SK-N-MC (cell line): ENCODE results near the gene ORM1.

Source experiments
- DNase-seq: peaks from one replicate; pipeline ENCODE4 v3.0.0-alpha.2; 2011; ENCODE audit warnings: low read depth, low spot score
- H3K27ac ChIP-seq: fragments of 200-600 bp; sonication (generic); 2 replicates; pipeline ENCODE4 v1.5.1; 2016; ENCODE audit warnings: mixed run types
- H3K36me3 ChIP-seq: fragments of 200-600 bp; sonication (generic); 2 replicates; pipeline ENCODE4 v1.6.1; 2017; ENCODE audit warnings: antibody characterized with exemption, low read length, mixed read lengths; ENCODE audit not compliant: insufficient read depth
- H3K4me3 ChIP-seq: fragments of 200-600 bp; sonication (generic); 2 replicates; pipeline ENCODE4 v1.5.1; 2016
- H3K9ac ChIP-seq: fragments of 200-600 bp; sonication (generic); 2 replicates; pipeline ENCODE4 v1.8.0; 2017; ENCODE audit warnings: mixed run types, mixed read lengths; ENCODE audit not compliant: insufficient read length
- H3K9me3 ChIP-seq: fragments of 200-600 bp; sonication (generic); 2 replicates; pipeline ENCODE4 v1.6.1; 2017; ENCODE audit warnings: low read depth, mild to moderate bottlenecking, antibody characterized with exemption, low read length, moderate library complexity, mixed read lengths
- EZH2 ChIP-seq: fragments of 200-600 bp; sonication (generic); IDR thresholded peaks from one replicate; pipeline ENCODE4 v1.6.1; 2017; ENCODE audit warnings: antibody characterized with exemption
- FOXP2 ChIP-seq: optimal IDR thresholded peaks from 2 replicates; pipeline ENCODE3; 2011; ENCODE audit warnings: mild to moderate bottlenecking, moderate library complexity; ENCODE audit not compliant: insufficient read depth; ENCODE audit errors: extremely low read length, control extremely low read depth
- POLR2AphosphoS5 ChIP-seq: IDR thresholded peaks from 2 replicates; pipeline ENCODE4 v1.6.1; 2012; ENCODE audit warnings: mild to moderate bottlenecking, low read depth, low read length, borderline replicate concordance

Gene ORM1

DNA sequence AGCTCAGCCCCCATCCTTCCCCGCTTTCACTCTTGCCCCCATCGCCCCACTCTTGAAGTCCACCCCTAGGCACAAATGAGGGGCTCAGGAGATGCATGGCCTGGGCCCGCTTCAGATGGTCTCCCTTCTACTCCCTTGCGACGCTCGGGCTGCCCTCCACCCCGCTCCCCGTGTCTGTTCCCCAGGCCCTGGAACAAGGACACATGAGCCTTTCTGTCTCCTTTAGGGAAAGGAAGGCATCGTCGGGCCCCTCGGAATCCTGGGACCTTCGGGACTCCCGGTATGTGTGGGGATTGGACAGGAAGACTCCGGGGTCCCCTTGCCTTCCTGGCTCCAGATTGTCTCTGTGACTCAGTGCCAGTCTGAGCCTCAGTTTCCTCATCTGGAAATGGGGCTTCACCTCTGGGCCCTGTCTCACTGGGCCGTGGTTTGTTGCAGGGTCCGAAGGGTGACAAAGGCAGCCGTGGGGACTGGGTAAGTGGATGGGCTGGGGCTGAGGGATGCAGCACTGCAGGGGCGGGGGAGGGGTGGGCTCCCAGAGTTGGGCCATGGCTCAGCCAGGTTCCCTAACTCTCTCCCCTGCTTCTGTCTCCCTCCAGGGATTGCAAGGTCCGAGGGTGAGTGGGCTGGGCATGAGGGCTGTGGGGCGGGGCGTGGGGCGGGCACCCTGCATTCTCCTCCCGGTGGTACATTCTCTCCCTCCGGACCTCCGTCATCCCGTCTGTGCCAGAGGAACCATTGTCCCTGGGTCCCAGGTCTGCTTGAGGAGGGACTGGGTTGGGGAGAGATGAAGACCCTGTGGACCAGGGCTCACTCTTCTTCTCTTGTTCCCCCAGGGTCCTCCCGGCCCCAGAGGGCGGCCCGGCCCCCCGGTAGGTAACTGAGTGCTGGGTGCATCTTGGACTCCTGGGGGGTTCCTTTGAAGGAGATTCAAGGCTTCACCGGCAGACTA, 21.8 kb upstream of the ORM1 start:
- no peak for DNase-seq
- no peak overlapping the region for H3K27ac ChIP-seq
- H3K9ac ChIP-seq: no peak overlapping the region
- H3K36me3 ChIP-seq: peaks cover 5% of the 10 kb centered on the region
- no peak overlapping the region for H3K4me3 ChIP-seq
- TF ChIP-seq FOXP2 (no peak), POLR2AphosphoS5 (no peak), EZH2 (no peak)
- H3K9me3 ChIP-seq: no peaks in the 10 kb centered on the region

GRCh38 chr9:114301798-114302565, 20.9 kb upstream of the ORM1 start:
- no peak overlapping the region for H3K9ac ChIP-seq
- H3K27ac ChIP-seq: no peak overlapping the region
- H3K4me3 ChIP-seq: no peak overlapping the region
- no peaks in the 10 kb centered on the region for H3K36me3 ChIP-seq
- DNase-seq: no peak
- no peaks in the 10 kb centered on the region for H3K9me3 ChIP-seq
- no peak for TF ChIP-seq FOXP2
- no peak for TF ChIP-seq EZH2
- TF ChIP-seq POLR2AphosphoS5: no peak

DNA sequence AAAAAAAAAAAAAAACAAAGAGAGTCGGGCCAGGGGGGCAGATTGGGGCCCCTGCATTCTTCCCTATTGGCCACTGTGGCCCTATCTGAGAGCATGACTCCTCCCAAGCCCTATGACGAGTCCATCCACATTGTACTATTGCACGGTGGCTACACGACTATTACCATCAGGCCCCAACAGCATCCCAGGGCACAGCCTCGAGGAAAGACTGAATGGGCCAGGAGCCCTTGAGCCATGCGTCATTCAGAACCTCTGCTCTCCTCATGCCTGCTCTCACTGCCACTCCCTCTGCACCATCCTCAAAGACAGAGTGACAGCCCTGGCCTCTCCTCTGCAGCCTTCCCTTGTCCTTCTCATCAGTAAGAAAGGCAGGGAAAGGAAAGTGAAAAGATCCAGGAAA, 20.2 kb upstream of the ORM1 start:
- no peak overlapping the region for H3K27ac ChIP-seq

GRCh38 chr9:114303571-114303970, 19.3 kb upstream of the ORM1 start:
- Histone ChIP-seq H3K27ac (no peak overlapping the region), H3K4me3 (no peak overlapping the region), H3K9me3 (no peaks in the 10 kb centered on the region), H3K36me3 (no peaks in the 10 kb centered on the region), H3K9ac (no peak overlapping the region)
- no peak for DNase-seq
- TF ChIP-seq FOXP2: no peak
- no peak for TF ChIP-seq EZH2
- TF ChIP-seq POLR2AphosphoS5: no peak

More for the DNA sequence above, 20.2 kb upstream of the ORM1 start:
- Histone ChIP-seq H3K9ac (no peak overlapping the region), H3K4me3 (no peak overlapping the region), H3K9me3 (no peaks in the 10 kb centered on the region), H3K36me3 (no peaks in the 10 kb centered on the region)
- no peak for TF ChIP-seq FOXP2
- no peak for TF ChIP-seq EZH2
- TF ChIP-seq POLR2AphosphoS5: no peak
- DNase-seq: no peak

GRCh38 chr9:114303977-114304376, 18.9 kb upstream of the ORM1 start:
- no peak for TF ChIP-seq POLR2AphosphoS5
- TF ChIP-seq EZH2: no peak
- DNase-seq: no peak
- Histone ChIP-seq H3K4me3 (no peak overlapping the region), H3K9me3 (no peaks in the 10 kb centered on the region), H3K9ac (no peak overlapping the region), H3K36me3 (no peaks in the 10 kb centered on the region), H3K27ac (no peak overlapping the region)

- no peak for TF ChIP-seq POLR2AphosphoS5
- TF ChIP-seq FOXP2: no peak
- TF ChIP-seq EZH2: no peak
- Histone ChIP-seq H3K27ac (no peak overlapping the region), H3K9me3 (no peaks in the 10 kb centered on the region), H3K36me3 (no peaks in the 10 kb centered on the region), H3K4me3 (no peak overlapping the region), H3K9ac (no peak overlapping the region)
- no peak for DNase-seq
Observed at GRCh38 chr9:114304416-114305188, 18.3 kb upstream of the ORM1 start.

DNA sequence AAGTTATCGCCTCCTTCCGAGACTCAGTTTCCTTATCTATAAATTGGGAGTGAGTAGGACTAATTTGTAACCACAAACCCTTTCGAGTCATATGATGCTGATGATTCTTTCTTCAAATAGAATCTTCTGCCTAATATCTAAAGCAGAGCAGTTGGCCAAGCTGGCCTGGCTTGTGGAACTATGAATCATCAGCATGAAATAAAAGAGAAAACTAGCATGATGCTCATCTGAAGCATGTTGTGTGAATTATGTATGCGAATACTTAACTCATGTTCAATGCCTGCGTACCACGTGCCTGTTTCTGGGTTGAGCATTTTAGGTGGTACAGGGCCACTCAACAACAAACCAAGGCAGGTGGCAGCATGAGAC, 15.0 kb upstream of the ORM1 start:
- no peaks in the 10 kb centered on the region for H3K36me3 ChIP-seq
- no peak for DNase-seq

GRCh38 chr9:114308361-114308950, 14.4 kb upstream of the ORM1 start:
- Histone ChIP-seq H3K9ac (no peak overlapping the region), H3K36me3 (no peaks in the 10 kb centered on the region), H3K27ac (no peak overlapping the region), H3K4me3 (no peak overlapping the region), H3K9me3 (no peaks in the 10 kb centered on the region)
- no peak for DNase-seq
- no peak for TF ChIP-seq POLR2AphosphoS5
- no peak for TF ChIP-seq EZH2
- no peak for TF ChIP-seq FOXP2

More for the DNA sequence above, 15.0 kb upstream of the ORM1 start:
- Histone ChIP-seq H3K9me3 (no peaks in the 10 kb centered on the region), H3K27ac (no peak overlapping the region), H3K4me3 (no peak overlapping the region), H3K9ac (no peak overlapping the region)
- no peak for TF ChIP-seq POLR2AphosphoS5
- TF ChIP-seq EZH2: no peak
- TF ChIP-seq FOXP2: no peak
